WTC11 (cell line): ENCODE measurements around the gene LENG8. TPM values are rescaled to one million over a fixed set of nuclear protein-coding genes. Genes with fewer than 3 reads are reported as not detected.
A peak's percentile ranks its signal among the peaks of the same experiment; 100 is the strongest.

Experiments
- ATAC-seq: fragments of 200-7000 bp; cut with Tn5 transposase; 2 replicates; pipeline ENCODE4 v1.10.0; 2021; ENCODE audit warnings: mild to moderate bottlenecking, moderate library complexity
- CTCF ChIA-PET: fragments of 300-600 bp; sonication (Branson Sonifier 250); formaldehyde crosslinking; loops from one replicate; lab custom pipeline; 2021; ENCODE audit warnings: antibody characterized with exemption; lab: Charles Lee
- POLR2A ChIA-PET: fragments of 350-600 bp; sonication (Branson Sonifier 250); formaldehyde crosslinking; loops from one replicate; lab custom pipeline; 2021; ENCODE audit warnings: antibody characterized with exemption; lab: Charles Lee
- DNase-seq: peaks from one replicate; pipeline ENCODE4 v3.0.0; 2021; ENCODE audit warnings: low spot score
- H3K27ac Mint-ChIP-seq: 2 replicates; pipeline ENCODE4 v1.8.0; 2021; ENCODE audit warnings: mixed read lengths
- H3K27me3 Mint-ChIP-seq: 2 replicates; pipeline ENCODE4 v1.8.0; 2021; ENCODE audit warnings: low read depth, mild to moderate bottlenecking, moderate library complexity, mixed read lengths
- H3K36me3 Mint-ChIP-seq: 2 replicates; pipeline ENCODE4 v1.8.0; 2021; ENCODE audit warnings: mixed read lengths
- H3K4me1 Mint-ChIP-seq: 2 replicates; pipeline ENCODE4 v1.8.0; 2022; ENCODE audit warnings: mixed read lengths
- H3K4me3 Mint-ChIP-seq: 2 replicates; pipeline ENCODE4 v1.8.0; 2021; ENCODE audit warnings: mild to moderate bottlenecking, moderate library complexity, mixed read lengths
- H3K9me3 Mint-ChIP-seq: 2 replicates; pipeline ENCODE4 v1.8.0; 2021; ENCODE audit warnings: mixed read lengths
- AR ChIP-seq: fragments of 250-450 bp; sonication (Bioruptor Pico); IDR thresholded peaks from 2 replicates; pipeline ENCODE4 v1.9.0; 2021; ENCODE audit warnings: mild to moderate bottlenecking
- CBFB ChIP-seq: sonication (generic); formaldehyde crosslinking; IDR thresholded peaks from 2 replicates; pipeline ENCODE4 v1.8.1; 2022; ENCODE audit warnings: mild to moderate bottlenecking, low read depth, missing genetic modification reagents
- CDX4 ChIP-seq: fragments of 250-450 bp; sonication (Bioruptor Pico); IDR thresholded peaks from 2 replicates; pipeline ENCODE4 v1.9.0; 2021; ENCODE audit warnings: moderate library complexity, mild to moderate bottlenecking, inconsistent platforms, borderline replicate concordance
- CREB1 ChIP-seq: sonication (generic); formaldehyde crosslinking; IDR thresholded peaks from 2 replicates; pipeline ENCODE4 v1.8.0; 2023; ENCODE audit warnings: mild to moderate bottlenecking, missing genetic modification reagents
- CREM ChIP-seq: sonication (generic); formaldehyde crosslinking; IDR thresholded peaks from 2 replicates; pipeline ENCODE4 v1.8.1; 2022; ENCODE audit warnings: mild to moderate bottlenecking, missing genetic modification reagents, moderate library complexity
- ELF4 ChIP-seq: sonication (generic); formaldehyde crosslinking; IDR thresholded peaks from 2 replicates; pipeline ENCODE4 v1.8.1; 2022; ENCODE audit warnings: low read depth, mild to moderate bottlenecking, moderate library complexity, missing genetic modification reagents
- FOXJ3 ChIP-seq: sonication (generic); formaldehyde crosslinking; IDR thresholded peaks from 2 replicates; pipeline ENCODE4 v1.9.0; 2021; ENCODE audit warnings: missing genetic modification reagents, mild to moderate bottlenecking, borderline replicate concordance
- GTF2I ChIP-seq: fragments of 250-450 bp; sonication (Bioruptor Pico); conservative IDR thresholded peaks from 2 replicates; pipeline ENCODE4 v1.4.0; 2021; ENCODE audit warnings: mild to moderate bottlenecking
- JUN ChIP-seq: sonication (generic); formaldehyde crosslinking; IDR thresholded peaks from 2 replicates; pipeline ENCODE4 v1.8.0; 2023; ENCODE audit warnings: mild to moderate bottlenecking, missing genetic modification reagents
- MLX ChIP-seq: sonication (generic); formaldehyde crosslinking; IDR thresholded peaks from 2 replicates; pipeline ENCODE4 v1.8.1; 2023; ENCODE audit warnings: mild to moderate bottlenecking, missing genetic modification reagents, moderate library complexity
- NR1H2 ChIP-seq: sonication (generic); formaldehyde crosslinking; IDR thresholded peaks from 2 replicates; pipeline ENCODE4 v1.9.0; 2021; ENCODE audit warnings: mild to moderate bottlenecking, moderate library complexity, missing genetic modification reagents
- RELA ChIP-seq: sonication (generic); formaldehyde crosslinking; IDR thresholded peaks from 2 replicates; pipeline ENCODE4 v1.8.1; 2022; ENCODE audit warnings: missing genetic modification reagents, mild to moderate bottlenecking, borderline replicate concordance
- SOX15 ChIP-seq: fragments of 250-450 bp; sonication (Bioruptor Pico); IDR thresholded peaks from 2 replicates; pipeline ENCODE4 v1.9.0; 2021; ENCODE audit warnings: mild to moderate bottlenecking
- SP1 ChIP-seq: sonication (generic); formaldehyde crosslinking; conservative IDR thresholded peaks from 2 replicates; pipeline ENCODE4 v1.8.1; 2022; ENCODE audit warnings: missing genetic modification reagents
- STAT6 ChIP-seq: sonication (generic); formaldehyde crosslinking; conservative IDR thresholded peaks from 2 replicates; pipeline ENCODE4 v1.8.1; 2023; ENCODE audit warnings: mild to moderate bottlenecking, low read depth, missing genetic modification reagents, moderate library complexity
- TCF7 ChIP-seq: sonication (generic); formaldehyde crosslinking; IDR thresholded peaks from 2 replicates; pipeline ENCODE4 v1.8.0; 2022; ENCODE audit warnings: mild to moderate bottlenecking, low read depth, missing genetic modification reagents, moderate library complexity
- USF1 ChIP-seq: sonication (generic); formaldehyde crosslinking; IDR thresholded peaks from 2 replicates; pipeline ENCODE4 v1.8.0; 2022; ENCODE audit warnings: mild to moderate bottlenecking, missing genetic modification reagents
- USF2 ChIP-seq: sonication (generic); formaldehyde crosslinking; IDR thresholded peaks from 2 replicates; pipeline ENCODE4 v1.8.1; 2023; ENCODE audit warnings: mild to moderate bottlenecking, missing genetic modification reagents, moderate library complexity
- ZMAT4 ChIP-seq: fragments of 250-450 bp; sonication (Bioruptor Pico); IDR thresholded peaks from 2 replicates; pipeline ENCODE4 v1.9.0; 2021; ENCODE audit warnings: mild to moderate bottlenecking
- ZNF121 ChIP-seq: sonication (generic); formaldehyde crosslinking; IDR thresholded peaks from 2 replicates; pipeline ENCODE4 v1.8.0; 2023; ENCODE audit warnings: missing genetic modification reagents
- ZNF138 ChIP-seq: sonication (generic); formaldehyde crosslinking; conservative IDR thresholded peaks from 2 replicates; pipeline ENCODE4 v1.8.1; 2022; ENCODE audit warnings: mild to moderate bottlenecking, moderate library complexity, missing genetic modification reagents
- ZNF219 ChIP-seq: sonication (generic); formaldehyde crosslinking; IDR thresholded peaks from 2 replicates; pipeline ENCODE4 v1.8.0; 2023; ENCODE audit warnings: missing genetic modification reagents, mild to moderate bottlenecking, borderline replicate concordance
- ZNF232 ChIP-seq: sonication (generic); formaldehyde crosslinking; IDR thresholded peaks from 2 replicates; pipeline ENCODE4 v1.8.0; 2022; ENCODE audit warnings: mild to moderate bottlenecking, missing genetic modification reagents
- ZNF396 ChIP-seq: fragments of 250-450 bp; sonication (Bioruptor Pico); IDR thresholded peaks from 2 replicates; pipeline ENCODE4 v1.8.0; 2021; ENCODE audit warnings: mild to moderate bottlenecking, moderate library complexity, borderline replicate concordance
- ZNF423 ChIP-seq: fragments of 250-450 bp; sonication (Bioruptor Pico); IDR thresholded peaks from 2 replicates; pipeline ENCODE4 v2.1.2; 2022; ENCODE audit warnings: mild to moderate bottlenecking, moderate library complexity
- ZNF671 ChIP-seq: fragments of 250-450 bp; sonication (Bioruptor Pico); IDR thresholded peaks from 2 replicates; pipeline ENCODE4 v1.8.0; 2021; ENCODE audit warnings: mild to moderate bottlenecking
- total RNA-seq: library from RNA; stranded (reverse); gene quantifications from 3 replicates; pipeline ENCODE4 v1.2.3, GENCODE V29; 2021

Gene LENG8
- total RNA-seq, 1 experiment from 2014 or later, result 175 TPM

- peaks cover 38% of the 10 kb centered on the region for H3K27me3 Mint-ChIP-seq
- POLR2A ChIA-PET, result no interaction called here
- peaks cover 13% of the 10 kb centered on the region for H3K4me1 Mint-ChIP-seq
- CTCF ChIA-PET, result interaction anchor here (0.6 kb wide), 1 partner anchor 8 kb away, joined by 4 read pairs; the partner anchor contains the start of gene CDC42EP5
- peak overlapping the region; percentile 99 for H3K27ac Mint-ChIP-seq
- DNase-seq, result peak; percentile 95
- H3K4me3 Mint-ChIP-seq, result peak overlapping the region; percentile 78
- H3K9me3 Mint-ChIP-seq, result no peaks in the 10 kb centered on the region
- ATAC-seq, result peak; percentile 60
- H3K36me3 Mint-ChIP-seq, result peaks cover 3% of the 10 kb centered on the region
- no peak for TF ChIP-seq STAT6 (CRISPR knock-in tag)
- TF ChIP-seq GTF2I (CRISPR knock-in tag), result no peak
- TF ChIP-seq CREB1, result no peak
- no peak for TF ChIP-seq FOXJ3
- no peak for TF ChIP-seq ZNF219 (CRISPR knock-in tag)
- TF ChIP-seq ZNF423 (CRISPR knock-in tag), result no peak
- no peak for TF ChIP-seq ZNF138
- 0 out of 2 replicates have a peak, but pooled peaks have one; percentile 36 for TF ChIP-seq JUN
- no peak for TF ChIP-seq ZMAT4 (CRISPR knock-in tag)
- no peak for TF ChIP-seq CBFB (CRISPR knock-in tag)
- no peak for TF ChIP-seq USF2 (CRISPR knock-in tag)
- TF ChIP-seq AR (CRISPR knock-in tag), result no peak
- TF ChIP-seq NR1H2 (CRISPR knock-in tag), result no peak
- TF ChIP-seq ZNF671 (CRISPR knock-in tag), result no peak
- TF ChIP-seq SP1 (CRISPR knock-in tag), result peak; percentile 94
- no peak for TF ChIP-seq ZNF232 (CRISPR knock-in tag)
- no peak for TF ChIP-seq CDX4 (CRISPR knock-in tag)
- TF ChIP-seq CREM (CRISPR knock-in tag), result peak; percentile 89
- no peak for TF ChIP-seq SOX15 (CRISPR knock-in tag)
- 0 out of 2 replicates have a peak, but pooled peaks have one; percentile 27 for TF ChIP-seq MLX
- TF ChIP-seq ZNF121, result no peak
- TF ChIP-seq TCF7, result no peak
- no peak for TF ChIP-seq RELA
- no peak for TF ChIP-seq ZNF396 (CRISPR knock-in tag)
- TF ChIP-seq USF1 (CRISPR knock-in tag), result peak; percentile 24; the same call in 1 of the 2 replicates
- TF ChIP-seq ELF4 (CRISPR knock-in tag), result no peak
Measured at GRCh38 chr19:54464630-54465425, 15.8 kb downstream of the LENG8 start.
